Keratinocyte (primary cell): ENCODE measurements around the gene ANAPC15.
A peak's percentile ranks its signal among the peaks of the same experiment; 100 is the strongest.

Experiments
- EZH2 ChIP-seq: IDR thresholded peaks from one replicate; pipeline ENCODE4 v1.6.1; 2012; ENCODE audit warnings: inconsistent platforms, mild to moderate bottlenecking, low read length, moderate library complexity
- TF ChIP-seq, protein P1 (sequence below), 3 experiments: IDR thresholded peaks in 1 of 3; conservative IDR thresholded peaks in 1 of 3; optimal IDR thresholded peaks in 1 of 3; 2 replicates in 2 of 3; 3 replicates in 1 of 3; pipeline versions ENCODE3 to v1.5.1; 2011; ENCODE audit warnings: low read length in 3 of 3, mild to moderate bottlenecking in 3 of 3, moderate library complexity in 2 of 3, control low read depth in 1 of 3, inconsistent platforms in 1 of 3; ENCODE audit not compliant: insufficient read depth in 2 of 3; ENCODE audit errors: extremely low read depth in 1 of 3

DNA sequence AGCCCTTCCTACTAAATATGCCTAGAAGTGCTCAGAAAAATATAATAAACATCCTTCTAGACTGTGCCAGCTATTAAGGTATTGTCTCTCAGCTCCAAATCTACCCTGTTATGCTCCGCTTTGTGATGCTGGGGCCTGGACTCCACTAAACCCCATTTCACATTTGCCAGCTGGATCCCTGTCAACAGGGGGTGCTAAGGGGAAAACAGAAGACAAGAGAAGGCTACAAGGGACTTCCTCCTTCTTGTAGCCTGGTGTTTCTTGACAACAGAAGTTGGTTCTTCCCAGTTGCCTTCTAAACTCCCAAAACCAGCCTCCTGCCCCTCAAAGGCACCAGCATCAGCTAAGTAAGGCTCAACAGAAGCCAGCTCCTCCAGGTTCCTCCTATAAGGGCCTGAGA is 37.4 kb downstream of the ANAPC15 start:
- TF ChIP-seq, protein P1, sequence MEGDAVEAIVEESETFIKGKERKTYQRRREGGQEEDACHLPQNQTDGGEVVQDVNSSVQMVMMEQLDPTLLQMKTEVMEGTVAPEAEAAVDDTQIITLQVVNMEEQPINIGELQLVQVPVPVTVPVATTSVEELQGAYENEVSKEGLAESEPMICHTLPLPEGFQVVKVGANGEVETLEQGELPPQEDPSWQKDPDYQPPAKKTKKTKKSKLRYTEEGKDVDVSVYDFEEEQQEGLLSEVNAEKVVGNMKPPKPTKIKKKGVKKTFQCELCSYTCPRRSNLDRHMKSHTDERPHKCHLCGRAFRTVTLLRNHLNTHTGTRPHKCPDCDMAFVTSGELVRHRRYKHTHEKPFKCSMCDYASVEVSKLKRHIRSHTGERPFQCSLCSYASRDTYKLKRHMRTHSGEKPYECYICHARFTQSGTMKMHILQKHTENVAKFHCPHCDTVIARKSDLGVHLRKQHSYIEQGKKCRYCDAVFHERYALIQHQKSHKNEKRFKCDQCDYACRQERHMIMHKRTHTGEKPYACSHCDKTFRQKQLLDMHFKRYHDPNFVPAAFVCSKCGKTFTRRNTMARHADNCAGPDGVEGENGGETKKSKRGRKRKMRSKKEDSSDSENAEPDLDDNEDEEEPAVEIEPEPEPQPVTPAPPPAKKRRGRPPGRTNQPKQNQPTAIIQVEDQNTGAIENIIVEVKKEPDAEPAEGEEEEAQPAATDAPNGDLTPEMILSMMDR (optimal IDR thresholded peaks at IDR 0.05 in 1 of 3, IDR thresholded peaks at IDR 0.05 in 1 of 3, conservative IDR thresholded peaks at IDR 0.05 in 1 of 3; ENCODE audit: extremely low read depth in 1 of 3, insufficient read depth in 2 of 3, low read length in 3 of 3): peak in 2 of 3 experiments; percentile 28 to 34
- no peak for TF ChIP-seq EZH2
